K562 (cell line): ENCODE data around the gene PRKAR2B. TPM values are rescaled to one million over a fixed set of nuclear protein-coding genes. Genes with fewer than 3 reads are reported as not detected.

Experiments used
- BHLHE40 ChIP-seq: IDR thresholded peaks from 2 replicates; pipeline ENCODE4 v1.6.1; 2011; ENCODE audit warnings: low read length, improper control_type of control experiment
- CHD1 ChIP-seq: fragments of 200-600 bp; sonication (generic); IDR thresholded peaks from one replicate; pipeline ENCODE4 v1.6.1; 2012; ENCODE audit warnings: mild to moderate bottlenecking, moderate library complexity, low read length, inconsistent platforms
- CREBBP ChIP-seq: IDR thresholded peaks from one replicate; pipeline ENCODE4 v1.6.1; 2012; ENCODE audit warnings: low read depth, mild to moderate bottlenecking, control low read depth, inconsistent platforms, low read length
- EP300 ChIP-seq: IDR thresholded peaks from 2 replicates; pipeline ENCODE4 v1.6.1; 2012; ENCODE audit warnings: low read length, improper control_type of control experiment
- ESRRB ChIP-seq: fragments of 250-450 bp; sonication (Bioruptor Pico); IDR thresholded peaks from 2 replicates; pipeline ENCODE4 v1.5.0; 2020; ENCODE audit warnings: mild to moderate bottlenecking, moderate library complexity, borderline replicate concordance
- FOXK1 ChIP-seq: sonication (generic); formaldehyde crosslinking; IDR thresholded peaks from 2 replicates; pipeline ENCODE4 v1.8.0; 2022; ENCODE audit warnings: missing genetic modification reagents, mild to moderate bottlenecking, borderline replicate concordance
- GATAD2A ChIP-seq: fragments of 450-650 bp; IDR thresholded peaks from 2 replicates; pipeline ENCODE4 v1.6.1; 2017
- GTF2A2 ChIP-seq: IDR thresholded peaks from 2 replicates; pipeline ENCODE4 v1.6.1; 2016; ENCODE audit warnings: mild to moderate bottlenecking, missing genetic modification characterization, missing compliant biosample characterization
- MTA3 ChIP-seq: fragments of 450-650 bp; formaldehyde crosslinking; IDR thresholded peaks from 2 replicates; pipeline ENCODE4 v1.6.1; 2017; ENCODE audit warnings: mild to moderate bottlenecking, borderline replicate concordance
- RFX7 ChIP-seq: fragments of 250-450 bp; sonication (Bioruptor Pico); IDR thresholded peaks from 2 replicates; pipeline ENCODE4 v1.5.1; 2021; ENCODE audit warnings: mild to moderate bottlenecking
- TAF1 ChIP-seq: IDR thresholded peaks from 2 replicates; pipeline ENCODE4 v1.6.1; 2011; ENCODE audit warnings: mild to moderate bottlenecking, low read length, moderate library complexity; ENCODE audit not compliant: insufficient read depth, control insufficient read depth, severe bottlenecking; ENCODE audit errors: extremely low read depth
- TAF9B ChIP-seq: fragments of 450-650 bp; IDR thresholded peaks from 2 replicates; pipeline ENCODE4 v1.6.1; 2018; ENCODE audit warnings: mild to moderate bottlenecking; ENCODE audit not compliant: partially characterized antibody
- WHSC1 ChIP-seq: IDR thresholded peaks from one replicate; pipeline ENCODE4 v1.6.1; 2012; ENCODE audit warnings: low read length, control low read depth, inconsistent platforms
- ZNF175 ChIP-seq: fragments of 200-800 bp; sonication (Bioruptor generic); IDR thresholded peaks from 2 replicates; pipeline ENCODE4 v1.6.1; 2016; ENCODE audit warnings: low read depth, mild to moderate bottlenecking, missing genetic modification characterization, missing compliant biosample characterization
- ZNF395 ChIP-seq: fragments of 200-800 bp; sonication (Bioruptor generic); IDR thresholded peaks from 2 replicates; pipeline ENCODE4 v1.6.1; 2017; ENCODE audit warnings: missing genetic modification characterization, missing compliant biosample characterization
- ZNF512 ChIP-seq: IDR thresholded peaks from 2 replicates; pipeline ENCODE4 v1.6.1; 2016; ENCODE audit warnings: missing genetic modification characterization, missing compliant biosample characterization
- ZNF644 ChIP-seq: fragments of 200-800 bp; sonication (Bioruptor generic); IDR thresholded peaks from 2 replicates; pipeline ENCODE4 v1.6.1; 2016; ENCODE audit warnings: low read depth, missing genetic modification characterization, missing compliant biosample characterization
- polyA plus RNA-seq, 8 experiments: library from polyadenylated mRNA; depleted of rRNA in 4 of 8; stranded (reverse) in 5 of 8; unstranded in 3 of 8; fragments of >200 nt; fragmentation: Nextera tagmentation in 2 of 8; fragmentation: Illumina TruSeq in 1 of 8; extraction: Ambion mirVana in 2 of 8; extraction: Trizol in 1 of 8; gene quantifications; 2 replicates each; pipeline versions ENCODE4 v1.2.1 to v1.2.3, GENCODE V29; 2011 to 2014; ENCODE audit warnings: inconsistent platforms in 1 of 8, missing spikeins in 1 of 8
- total RNA-seq, 7 experiments: library from RNA; depleted of rRNA in 6 of 7; stranded (reverse); fragments of >200 nt in 6 of 7; fragmentation: Illumina TruSeq in 2 of 7; extraction: Trizol in 2 of 7; gene quantifications; 2 replicates each; pipeline versions ENCODE4 v1.2.1 to v1.2.3, GENCODE V29; 2011 to 2021; ENCODE audit warnings: low replicate concordance in 1 of 7

The PRKAR2B gene
- total and polyA plus RNA-seq, 9 of the 15 experiments (the other 6 are each of a cell fraction or from before 2014, with no cell fraction given), result 59.0 to 173 (median 129) TPM

- TF ChIP-seq FOXK1, result no peak
- TF ChIP-seq WHSC1, result no peak
- no peak for TF ChIP-seq GATAD2A
- no peak for TF ChIP-seq TAF9B
- TF ChIP-seq ZNF644 (tag), result 0 out of 2 replicates have a peak, but pooled peaks have one; percentile 49
- TF ChIP-seq BHLHE40, result no peak
- TF ChIP-seq ZNF512 (tag), result 0 out of 2 replicates have a peak, but pooled peaks have one; percentile 30
- TF ChIP-seq TAF1, result peak; percentile 10
- TF ChIP-seq ZNF395 (CRISPR knock-in tag), result peak; percentile 58; the same call in 1 of the 2 replicates
- no peak for TF ChIP-seq MTA3
- TF ChIP-seq CHD1, result peak; percentile 22
- TF ChIP-seq ESRRB (CRISPR knock-in tag), result no peak
- TF ChIP-seq GTF2A2 (tag), result no peak
- no peak for TF ChIP-seq CREBBP
- TF ChIP-seq RFX7 (CRISPR knock-in tag), result no peak
- TF ChIP-seq EP300, result peak; percentile 5; the same call in 1 of the 2 replicates
- TF ChIP-seq ZNF175 (CRISPR knock-in tag), result 0 out of 2 replicates have a peak, but pooled peaks have one; percentile 56
Observed at GRCh38 chr7:107166736-107167426, 122.4 kb downstream of the PRKAR2B start (continued).
